Ureter (tissue), 1 donor: Measurements from ENCODE around the gene ST8SIA5. TPM values are rescaled to one million over a fixed set of nuclear protein-coding genes. Genes with fewer than 3 reads are reported as not detected.
"Not testable (repeated sequence)": the region's sequence is repeated elsewhere in the genome, so short reads cannot be mapped to it uniquely, and the experiment has no call there.

ENCODE experiments used
- DNase-seq: peaks from one replicate; pipeline ENCODE4 v3.0.0-alpha.2; 2020; ENCODE audit warnings: low spot score
- total RNA-seq: library from RNA; stranded (reverse); gene quantifications from one replicate; pipeline ENCODE4 v1.2.4, GENCODE V29; 2023
- donor health status: DM: yes; HTN: yes; CAD: no.

The ST8SIA5 gene, protein sequence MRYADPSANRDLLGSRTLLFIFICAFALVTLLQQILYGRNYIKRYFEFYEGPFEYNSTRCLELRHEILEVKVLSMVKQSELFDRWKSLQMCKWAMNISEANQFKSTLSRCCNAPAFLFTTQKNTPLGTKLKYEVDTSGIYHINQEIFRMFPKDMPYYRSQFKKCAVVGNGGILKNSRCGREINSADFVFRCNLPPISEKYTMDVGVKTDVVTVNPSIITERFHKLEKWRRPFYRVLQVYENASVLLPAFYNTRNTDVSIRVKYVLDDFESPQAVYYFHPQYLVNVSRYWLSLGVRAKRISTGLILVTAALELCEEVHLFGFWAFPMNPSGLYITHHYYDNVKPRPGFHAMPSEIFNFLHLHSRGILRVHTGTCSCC
- total RNA-seq, result not detected

DNA sequence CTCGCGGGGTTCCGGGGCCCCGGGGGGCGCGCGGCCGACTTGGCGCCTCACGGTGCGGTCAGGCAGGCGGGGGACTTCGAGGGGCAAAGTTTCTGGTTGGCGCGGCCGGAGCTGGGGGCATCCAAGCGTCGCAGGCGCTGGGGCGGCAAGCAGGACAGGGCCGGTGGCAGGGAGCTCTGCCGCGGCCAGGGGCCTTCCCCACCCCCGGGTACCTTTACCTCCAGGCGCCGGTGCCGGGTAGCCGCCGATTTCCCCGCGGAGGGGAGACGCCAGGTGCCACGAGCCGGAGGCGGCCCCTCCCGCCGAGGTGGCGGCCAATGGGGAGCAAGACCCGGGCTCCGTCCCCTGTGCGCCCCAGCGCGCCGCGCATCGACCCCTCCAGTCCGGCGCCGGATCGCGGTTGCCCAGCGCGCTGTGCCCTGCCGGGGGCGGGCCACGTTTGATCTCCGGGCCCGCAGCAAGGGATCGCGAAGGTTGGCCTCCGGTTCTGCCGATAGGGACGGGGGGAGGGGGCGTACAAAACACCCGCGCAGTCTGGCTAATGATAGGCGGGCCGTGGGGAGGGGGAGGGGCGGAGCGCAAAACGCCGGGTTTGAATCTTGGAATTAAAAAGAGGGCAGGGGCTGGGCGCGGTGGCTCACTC, at the start of gene ST8SIA5:
Gene ST8SIA5, minus strand, starts transcription at position 495 of the 643 bp plus-strand sequence. CDS start 545 bp downstream, outside the sequence.
- no peak for DNase-seq

GRCh38 chr18:46795945-46796344, 39.1 kb upstream of the ST8SIA5 start:
- DNase-seq, result not testable (repeated sequence)

DNA sequence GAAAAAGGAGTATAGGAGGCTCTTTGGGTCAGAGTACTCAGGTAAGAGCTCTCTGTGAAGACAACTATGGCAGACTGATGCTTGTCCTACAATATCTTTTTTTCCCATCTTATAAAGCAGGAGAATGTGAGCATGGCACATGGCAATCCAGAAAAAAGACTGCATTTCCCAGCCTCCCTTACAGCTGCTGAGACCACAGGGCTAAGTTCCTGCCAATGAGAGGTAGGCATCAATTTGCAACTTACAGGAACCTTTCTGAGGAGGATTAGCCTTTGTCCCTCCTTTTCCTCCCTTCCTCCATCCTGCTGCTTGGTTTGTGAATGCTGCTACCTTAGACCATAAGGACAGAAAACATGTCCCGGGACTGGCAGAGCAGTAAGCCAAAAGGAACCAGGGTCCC, 37.8 kb upstream of the ST8SIA5 start:
- DNase-seq, result no peak

DNA sequence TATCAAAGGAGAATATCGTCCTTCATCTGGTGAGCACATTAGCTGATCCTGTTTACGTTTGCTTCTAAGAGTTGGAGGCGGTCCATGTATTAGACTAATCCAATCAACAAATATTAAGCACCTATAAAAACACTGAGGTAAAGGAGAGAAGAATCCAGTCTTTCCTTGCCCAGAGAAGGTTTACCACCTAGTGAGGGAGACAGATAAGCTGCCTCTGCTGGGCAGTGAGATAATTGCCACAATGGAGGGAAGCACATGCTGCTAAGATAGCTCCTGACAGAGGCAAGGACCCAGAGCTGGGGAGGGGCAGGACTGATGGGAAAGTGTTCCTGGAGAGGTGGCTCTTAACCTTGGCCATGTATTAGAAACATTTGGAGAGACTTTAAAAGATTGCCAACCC, 36.7 kb upstream of the ST8SIA5 start:
- no peak for DNase-seq

- DNase-seq, result no peak
Measured at GRCh38 chr18:46789088-46789487, 32.2 kb upstream of the ST8SIA5 start.

- no peak for DNase-seq
Measured at GRCh38 chr18:46787674-46788073, 30.8 kb upstream of the ST8SIA5 start.

GRCh38 chr18:46772357-46772756, 15.5 kb upstream of the ST8SIA5 start:
- DNase-seq, result no peak

DNA sequence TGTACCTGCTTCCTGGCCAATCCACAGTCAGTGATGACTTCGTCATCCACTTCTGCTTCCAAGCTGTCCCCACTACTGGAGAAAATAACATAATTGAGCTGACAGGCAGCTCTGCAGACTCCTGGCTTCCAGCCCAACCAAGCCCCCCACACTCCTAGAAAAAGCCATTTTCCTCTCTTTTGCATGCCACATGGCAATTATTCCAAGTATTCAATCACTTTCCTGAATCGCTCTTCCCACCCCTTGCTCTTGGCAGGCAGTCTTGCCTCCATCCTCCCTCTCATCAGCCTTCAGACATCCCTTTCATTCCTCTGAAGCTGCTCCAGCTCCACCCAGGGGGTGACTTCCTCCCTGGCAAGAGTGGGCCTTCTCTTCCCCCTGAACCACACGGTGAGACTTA, 14.3 kb upstream of the ST8SIA5 start:
- no peak for DNase-seq

DNA sequence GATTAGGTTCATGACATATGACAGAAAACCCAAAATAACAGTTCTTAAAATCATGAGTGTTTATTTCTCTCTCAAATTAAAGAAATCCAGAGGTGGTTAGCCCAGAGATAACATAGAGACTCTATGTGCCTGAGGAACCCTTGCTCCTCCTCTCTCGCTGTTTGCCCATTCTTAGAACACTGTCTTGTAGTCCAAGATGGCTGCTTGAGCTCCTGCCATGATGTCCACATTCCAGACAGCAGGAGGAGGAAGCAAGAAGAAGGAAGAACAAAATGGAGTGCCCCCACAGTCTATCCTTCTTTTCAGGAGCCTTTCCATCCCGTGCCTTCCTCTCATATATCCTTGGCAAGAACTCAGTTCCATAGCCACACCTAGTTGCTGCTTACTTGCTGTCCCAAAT, 13.9 kb upstream of the ST8SIA5 start:
- no peak for DNase-seq

DNA sequence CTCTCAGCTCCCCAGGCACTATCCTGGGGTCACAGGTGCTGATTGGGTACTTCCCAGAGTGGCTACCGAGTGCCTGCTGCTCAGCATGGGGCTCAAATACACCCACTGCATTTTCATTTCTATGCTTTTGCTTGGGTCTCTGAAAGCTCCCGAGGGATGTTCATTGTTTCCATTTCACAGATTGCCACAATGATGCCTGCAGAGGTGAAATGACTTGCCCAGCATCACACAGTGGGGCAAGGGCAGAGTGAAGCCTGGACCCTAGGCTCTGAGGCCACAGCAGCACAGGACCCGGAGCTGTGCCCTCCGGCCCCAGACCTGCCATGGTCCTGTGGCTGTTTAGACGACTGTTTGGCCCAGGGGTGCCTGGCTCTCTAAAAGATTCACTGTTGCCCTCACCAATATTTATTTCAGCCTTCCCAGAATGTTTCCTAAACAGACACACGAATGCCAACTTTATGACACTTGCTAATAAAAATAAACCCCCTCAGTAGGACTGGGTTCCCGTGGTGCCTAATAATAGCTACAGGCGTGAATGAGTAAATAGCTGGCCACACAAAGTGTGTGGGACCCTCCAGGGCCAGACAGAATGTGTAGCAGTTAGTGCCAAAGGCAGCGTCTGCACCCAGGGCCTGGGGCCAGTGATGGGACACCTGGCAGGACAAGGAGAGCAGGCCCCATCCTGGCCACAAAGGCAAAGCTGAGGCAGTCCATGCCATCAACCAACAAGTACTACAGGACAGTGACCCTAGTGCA, 11.5 kb upstream of the ST8SIA5 start:
- DNase-seq, result no peak

- no peak for DNase-seq
Measured at GRCh38 chr18:46767217-46767616, 10.4 kb upstream of the ST8SIA5 start.

- no peak for DNase-seq
Measured at GRCh38 chr18:46764586-46764985, 7.7 kb upstream of the ST8SIA5 start.

DNA sequence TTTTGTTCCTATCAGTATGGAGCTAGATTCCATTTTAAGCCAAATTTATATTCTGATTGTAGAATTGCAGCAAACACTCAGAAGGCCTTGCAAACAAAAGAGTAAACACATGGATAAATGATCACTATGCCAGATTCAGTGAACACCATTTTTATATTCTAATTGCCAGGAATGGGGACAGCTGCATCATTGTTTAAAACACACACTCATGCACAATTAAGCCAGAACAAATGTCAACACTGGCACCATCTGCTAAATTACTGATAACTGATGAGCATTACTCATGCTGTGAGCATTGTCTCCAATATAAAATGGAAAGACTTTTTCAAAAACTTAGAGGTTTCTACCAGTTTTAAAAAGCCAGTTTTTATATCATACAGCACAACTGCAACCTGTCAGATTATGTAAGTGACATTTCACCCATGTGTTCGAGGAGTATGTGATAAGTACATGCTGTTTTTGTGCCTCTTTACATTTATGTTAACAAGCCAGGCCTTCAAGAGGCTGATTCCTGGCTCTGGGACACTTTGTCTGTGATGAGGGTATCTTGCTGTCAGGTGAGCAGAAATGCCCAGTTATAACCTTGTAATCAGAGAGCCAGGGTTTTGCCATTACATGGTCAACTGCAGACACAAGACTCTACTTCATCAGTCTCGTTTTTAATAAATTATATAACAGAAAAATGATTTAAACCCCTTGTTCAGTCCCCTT, 4.4 kb upstream of the ST8SIA5 start:
- DNase-seq, result no peak

DNA sequence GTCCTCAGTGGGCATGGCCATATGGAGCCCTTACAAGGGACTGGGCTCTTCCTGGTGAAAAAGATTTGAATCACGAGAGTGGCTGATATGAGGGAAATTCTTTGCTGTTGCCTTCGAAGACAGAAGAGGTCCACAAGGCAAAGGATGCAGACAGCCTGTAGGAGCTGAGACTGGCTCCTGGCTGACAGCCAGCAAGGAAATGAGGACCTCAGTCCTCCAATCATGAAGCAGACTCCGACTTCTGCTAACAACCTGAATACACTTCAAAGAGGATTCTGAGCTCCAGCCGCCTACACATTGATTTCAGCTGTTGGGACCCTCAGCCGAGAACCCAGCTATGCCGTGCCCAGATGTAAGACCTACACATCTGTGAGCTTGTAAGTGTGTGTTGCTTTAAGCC, 3.0 kb upstream of the ST8SIA5 start:
- DNase-seq, result no peak

DNA sequence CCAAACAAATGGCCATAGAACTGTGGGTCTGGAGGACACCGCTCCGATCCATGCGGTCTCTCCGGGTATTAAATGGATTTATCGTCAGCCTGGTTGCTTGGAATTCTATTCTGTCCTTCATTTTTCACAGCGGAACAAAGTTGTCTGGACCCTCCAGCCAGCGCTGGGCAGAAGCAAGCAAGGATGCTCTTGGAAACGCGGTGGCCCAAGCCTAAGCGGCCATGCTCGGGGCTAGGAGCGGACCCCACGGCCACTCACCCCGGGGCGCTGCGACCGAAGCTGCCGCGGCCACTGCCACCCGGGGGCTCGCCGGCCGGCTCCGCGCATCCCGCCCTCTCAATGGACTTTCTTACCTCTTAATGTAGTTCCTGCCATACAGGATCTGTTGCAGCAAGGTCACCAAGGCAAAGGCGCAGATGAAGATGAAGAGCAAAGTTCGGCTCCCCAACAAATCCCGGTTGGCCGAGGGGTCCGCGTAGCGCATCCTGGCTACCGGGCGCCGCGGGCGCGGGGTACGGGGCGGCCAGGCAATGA, 761 bp downstream of the ST8SIA5 start:
- DNase-seq, result no peak

GRCh38 chr18:46755315-46756024, 1.4 kb downstream of the ST8SIA5 start:
- DNase-seq, result no peak

DNA sequence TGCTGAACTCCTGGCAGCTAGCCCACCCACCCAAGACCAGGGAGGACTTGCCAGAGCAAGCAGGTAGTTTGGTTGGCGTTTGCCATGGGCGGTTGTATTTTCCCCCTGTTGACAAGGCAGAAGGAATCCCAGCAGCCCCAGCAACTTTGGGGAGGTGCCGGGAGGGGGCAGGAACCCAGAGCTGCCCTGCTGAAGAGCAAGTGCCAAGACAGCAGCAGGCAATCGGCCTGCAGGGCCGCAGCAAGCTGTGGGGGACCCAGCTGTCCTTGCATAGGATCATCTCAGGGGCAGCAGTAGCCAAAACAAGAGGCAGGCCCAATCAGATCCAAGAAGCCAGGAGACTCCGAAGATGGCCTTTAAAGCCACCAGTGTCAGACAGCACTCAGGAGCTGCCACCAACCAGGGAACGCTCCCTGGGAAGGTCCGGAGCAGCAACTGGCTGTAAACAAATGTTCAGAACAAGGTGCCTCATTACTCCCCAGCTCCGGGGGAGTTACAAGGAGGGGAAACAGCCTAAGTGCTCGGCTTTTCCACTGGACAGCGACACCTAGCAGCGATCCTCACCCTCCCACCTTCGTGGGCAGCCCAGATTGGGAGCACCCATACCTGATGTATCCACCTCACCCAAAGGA, 2.1 kb downstream of the ST8SIA5 start:
- DNase-seq, result no peak

DNA sequence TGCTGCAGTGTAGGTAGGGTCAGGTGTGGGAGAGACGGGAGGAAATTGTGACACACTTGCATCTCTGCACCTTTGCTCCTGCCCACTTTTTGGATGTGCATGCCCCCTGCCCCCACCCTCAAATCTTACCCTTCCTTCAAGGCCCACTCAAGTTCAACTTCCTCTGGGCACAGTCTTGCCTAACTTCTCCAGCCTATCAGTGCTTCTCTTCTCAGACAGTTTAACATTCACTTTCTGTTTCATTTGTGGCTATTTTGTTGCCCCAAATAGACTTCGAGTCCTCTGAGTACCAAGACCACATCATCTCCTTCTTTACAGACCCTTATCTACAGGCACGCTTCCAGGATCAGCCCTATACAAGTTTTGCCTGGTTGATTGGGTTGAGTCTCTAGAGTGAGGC, 2.7 kb downstream of the ST8SIA5 start:
- no peak for DNase-seq

DNA sequence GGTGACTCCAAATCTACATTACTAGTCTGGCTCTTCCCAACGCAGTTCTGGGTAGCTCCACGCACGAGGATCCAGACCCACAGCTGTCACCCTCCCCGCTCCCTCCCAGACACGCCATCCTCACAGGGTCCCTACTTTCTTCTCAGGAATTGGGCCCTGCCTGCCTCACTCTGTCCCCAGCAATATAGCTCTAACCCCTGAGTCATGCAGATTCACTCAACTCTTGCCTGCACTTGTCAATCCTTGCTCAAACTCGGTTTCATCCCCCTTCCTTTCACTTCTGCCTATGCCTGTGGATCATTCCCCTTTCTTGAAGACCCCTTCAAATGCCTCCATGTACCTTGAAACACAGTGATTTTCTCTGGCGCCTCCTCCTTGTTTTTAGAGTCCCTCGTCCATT, 5.0 kb downstream of the ST8SIA5 start:
- no peak for DNase-seq

DNA sequence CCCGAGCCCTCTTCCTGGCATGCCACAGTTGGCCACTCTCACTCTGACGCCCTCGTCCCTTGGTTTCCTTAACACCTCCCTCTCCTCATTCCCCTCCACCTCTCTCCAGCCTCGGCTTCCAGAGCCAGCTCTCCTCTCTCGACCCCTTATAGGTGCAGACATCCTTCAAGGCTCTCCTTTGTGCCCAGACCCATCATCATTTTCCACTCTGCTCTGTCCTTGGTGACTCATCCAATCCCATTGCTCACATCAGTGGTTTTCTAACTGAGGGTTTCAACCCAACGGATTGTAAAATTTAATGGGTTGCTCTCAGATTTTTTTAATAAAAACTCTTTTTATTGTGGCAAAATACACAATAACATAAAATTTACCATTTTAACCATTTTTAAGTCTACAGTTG, 6.2 kb downstream of the ST8SIA5 start:
- no peak for DNase-seq

DNA sequence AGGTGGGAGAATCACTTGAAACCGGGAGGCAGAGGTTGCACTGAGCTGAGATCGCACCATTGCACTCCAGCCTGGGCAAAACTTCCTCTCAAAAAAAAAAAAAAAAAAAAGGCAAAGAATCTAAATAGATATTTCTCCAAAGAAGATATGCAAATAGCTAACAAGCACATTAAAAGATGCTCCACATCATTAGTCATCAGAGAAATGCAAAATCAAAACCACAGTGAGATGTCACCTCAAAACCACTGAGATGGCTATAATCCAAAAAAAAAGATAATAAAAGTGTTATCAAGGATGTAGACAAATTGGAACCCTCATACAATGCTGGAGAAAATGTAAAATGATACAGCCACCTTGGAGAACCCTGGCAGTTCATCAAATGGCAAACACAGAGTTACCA, 8.4 kb downstream of the ST8SIA5 start:
- no peak for DNase-seq
